ENCODE results near the gene IGSF6. TPM values are rescaled to one million over a fixed set of nuclear protein-coding genes. Genes with fewer than 3 reads are reported as not detected.
"Not testable (repeated sequence)": the region's sequence is repeated elsewhere in the genome, so short reads cannot be mapped to it uniquely, and the experiment has no call there.

Gene IGSF6
- polyA plus RNA-seq, 6 donors from 2014 or later: 0.44 to 2.0 (median 0.66) TPM

- peak overlapping the region in 1 of 8 donors; percentile 52 for H3K4me3 Mint-ChIP-seq
- H3K36me3 Mint-ChIP-seq; H3K27me3 Mint-ChIP-seq; H3K27ac Mint-ChIP-seq; DNase-seq; ATAC-seq (ENCODE audit: low read depth in 2 of 2); H3K4me1 Mint-ChIP-seq; H3K9me3 Mint-ChIP-seq: not testable (repeated sequence)
These were observed 20.3 kb downstream of the IGSF6 start for GRCh38 chr16:21631951-21632575.

GRCh38 chr16:21631376-21631775, 21.0 kb downstream of the IGSF6 start:
- H3K27me3 Mint-ChIP-seq; H3K9me3 Mint-ChIP-seq; H3K27ac Mint-ChIP-seq; H3K4me3 Mint-ChIP-seq; DNase-seq; ATAC-seq (ENCODE audit: low read depth in 2 of 2): not testable (repeated sequence)
- H3K4me1 Mint-ChIP-seq: peaks cover 0 to 11% (median 5%) of the 10 kb centered on the region in 3 donors
- H3K36me3 Mint-ChIP-seq: peaks cover 9 to 13% of the 10 kb centered on the region in 2 donors

GRCh38 chr16:21630866-21631265, 21.5 kb downstream of the IGSF6 start:
- Mint-ChIP-seq H3K4me1 (peaks cover 0 to 11% (median 9%) of the 10 kb centered on the region in 3 donors), H3K36me3 (peaks cover 12 to 17% of the 10 kb centered on the region in 2 donors)
- not testable (repeated sequence) for ATAC-seq (ENCODE audit: low read depth in 2 of 2); H3K27ac Mint-ChIP-seq; H3K9me3 Mint-ChIP-seq; H3K27me3 Mint-ChIP-seq; H3K4me3 Mint-ChIP-seq; DNase-seq

GRCh38 chr16:21629616-21630539, 22.5 kb downstream of the IGSF6 start:
- H3K36me3 Mint-ChIP-seq: peaks cover 12 to 17% of the 10 kb centered on the region in 2 donors
- DNase-seq; ATAC-seq (ENCODE audit: low read depth in 2 of 2); H3K27me3 Mint-ChIP-seq; H3K4me3 Mint-ChIP-seq; H3K9me3 Mint-ChIP-seq; H3K27ac Mint-ChIP-seq: not testable (repeated sequence)
- H3K4me1 Mint-ChIP-seq: peaks cover 0 to 11% (median 9%) of the 10 kb centered on the region in 3 donors

GRCh38 chr16:21628772-21629171, 23.6 kb downstream of the IGSF6 start:
- no peak for DNase-seq
- Mint-ChIP-seq H3K36me3 (peaks cover 12 to 17% of the 10 kb centered on the region in 2 donors), H3K27me3 (no peaks in the 10 kb centered on the region), H3K4me1 (peaks cover 0 to 11% (median 9%) of the 10 kb centered on the region in 3 donors), H3K27ac (peak overlapping the region in 1 of 6 donors; percentile 9), H3K9me3 (peaks cover 0 to 3% (median 0%) of the 10 kb centered on the region in 7 donors), H3K4me3 (no peak overlapping the region)
- no peak for ATAC-seq (ENCODE audit: low read depth in 2 of 2)

- H3K9me3 Mint-ChIP-seq: peaks cover 0 to 3% (median 0%) of the 10 kb centered on the region in 7 donors
- no peak for DNase-seq
- no peak for ATAC-seq (ENCODE audit: low read depth in 2 of 2)
- H3K4me1 Mint-ChIP-seq: peaks cover 0 to 11% (median 9%) of the 10 kb centered on the region in 3 donors
- peaks cover 16 to 17% of the 10 kb centered on the region in 2 donors for H3K36me3 Mint-ChIP-seq
- no peak overlapping the region for H3K27ac Mint-ChIP-seq
- no peak overlapping the region for H3K4me3 Mint-ChIP-seq
- no peaks in the 10 kb centered on the region for H3K27me3 Mint-ChIP-seq
These were observed 24.2 kb downstream of the IGSF6 start for GRCh38 chr16:21628121-21628726.

GRCh38 chr16:21626659-21627277, 25.6 kb downstream of the IGSF6 start:
- Mint-ChIP-seq H3K4me3 (no peak overlapping the region), H3K9me3 (peaks cover 0 to 3% (median 0%) of the 10 kb centered on the region in 7 donors), H3K36me3 (peaks cover 16 to 17% of the 10 kb centered on the region in 2 donors), H3K27ac (peak overlapping the region in 2 of 6 donors; percentile 46 to 77), H3K4me1 (peaks cover 0 to 11% (median 9%) of the 10 kb centered on the region in 3 donors), H3K27me3 (no peaks in the 10 kb centered on the region)
- ATAC-seq (ENCODE audit: low read depth in 2 of 2) (no peak), DNase-seq (no peak)

GRCh38 chr16:21625026-21625425, 27.4 kb downstream of the IGSF6 start:
- Mint-ChIP-seq H3K36me3 (peaks cover 16 to 17% of the 10 kb centered on the region in 2 donors), H3K27ac (no peak overlapping the region)
- no peak for ATAC-seq (ENCODE audit: low read depth in 2 of 2)

GRCh38 chr16:21622545-21622944, 29.9 kb downstream of the IGSF6 start:
- Mint-ChIP-seq H3K9me3 (no peaks in the 10 kb centered on the region), H3K4me3 (no peak overlapping the region), H3K36me3 (peaks cover 11 to 18% of the 10 kb centered on the region in 2 donors), H3K27me3 (no peaks in the 10 kb centered on the region), H3K4me1 (peaks cover 5 to 11% (median 9%) of the 10 kb centered on the region in 3 donors), H3K27ac (no peak overlapping the region)
- no peak for DNase-seq
- ATAC-seq (ENCODE audit: low read depth in 2 of 2): no peak

More at GRCh38 chr16:21625026-21625425, 27.4 kb downstream of the IGSF6 start:
- peaks cover 0 to 3% (median 0%) of the 10 kb centered on the region in 7 donors for H3K9me3 Mint-ChIP-seq
- no peak for DNase-seq
- H3K4me3 Mint-ChIP-seq: no peak overlapping the region
- no peaks in the 10 kb centered on the region for H3K27me3 Mint-ChIP-seq
- H3K4me1 Mint-ChIP-seq: peaks cover 0 to 11% (median 9%) of the 10 kb centered on the region in 3 donors

- Mint-ChIP-seq H3K27me3 (no peaks in the 10 kb centered on the region), H3K4me3 (no peak overlapping the region), H3K27ac (peak overlapping the region in 1 of 6 donors; percentile 94), H3K4me1 (peaks cover 12 to 21% (median 15%) of the 10 kb centered on the region in 3 donors), H3K36me3 (peaks cover 0 to 11% of the 10 kb centered on the region in 2 donors), H3K9me3 (no peaks in the 10 kb centered on the region)
- DNase-seq (no peak), ATAC-seq (ENCODE audit: low read depth in 2 of 2) (no peak)
These were observed 31.8 kb downstream of the IGSF6 start for GRCh38 chr16:21620592-21620991.

- DNase-seq: no peak
- H3K27ac Mint-ChIP-seq: no peak overlapping the region
- no peaks in the 10 kb centered on the region for H3K27me3 Mint-ChIP-seq
- H3K4me3 Mint-ChIP-seq: no peak overlapping the region
- peaks cover 14 to 28% (median 22%) of the 10 kb centered on the region in 3 donors for H3K4me1 Mint-ChIP-seq
- ATAC-seq (ENCODE audit: low read depth in 2 of 2): no peak
- no peaks in the 10 kb centered on the region for H3K9me3 Mint-ChIP-seq
- H3K36me3 Mint-ChIP-seq: peaks cover 0 to 11% of the 10 kb centered on the region in 2 donors
These were observed 32.5 kb downstream of the IGSF6 start for GRCh38 chr16:21619765-21620425.

GRCh38 chr16:21618281-21618680, 34.1 kb downstream of the IGSF6 start:
- no peaks in the 10 kb centered on the region for H3K9me3 Mint-ChIP-seq
- no peak for ATAC-seq (ENCODE audit: low read depth in 2 of 2)
- H3K27me3 Mint-ChIP-seq: no peaks in the 10 kb centered on the region
- peaks cover 18 to 28% (median 23%) of the 10 kb centered on the region in 3 donors for H3K4me1 Mint-ChIP-seq
- peaks cover 0 to 8% of the 10 kb centered on the region in 2 donors for H3K36me3 Mint-ChIP-seq
- H3K4me3 Mint-ChIP-seq: no peak overlapping the region
- no peak for DNase-seq
- H3K27ac Mint-ChIP-seq: no peak overlapping the region

Data from naive B cell (primary cell).